Right renal cortex interstitium (tissue), 3 donors: ENCODE measurements around the gene TAC1. TPM values are rescaled to one million over a fixed set of nuclear protein-coding genes. Genes with fewer than 3 reads are reported as not detected.

ENCODE experiments used
- polyA plus RNA-seq, 3 donors: library from polyadenylated mRNA; unstranded; fragments of 120-200 nt; gene quantifications; one replicate each; pipeline ENCODE4 v1.2.1, GENCODE V29; 2013; ENCODE audit not compliant: insufficient read length in 3 of 3

Gene TAC1
- polyA plus RNA-seq, 3 donors: 0.49 to 0.83 (median 0.60) TPM

Other genes starting within 250 kb of the TAC1 start
- 10 to 100 TPM; 25.8 to 32.7 (median 29.2) TPM for gene ASNS, start 140.3 kb downstream of the TAC1 start, polyA plus RNA-seq